IPS-18a (cell line): ENCODE measurements around the gene STIL.
"Not testable (repeated sequence)": the region's sequence is repeated elsewhere in the genome, so short reads cannot be mapped to it uniquely, and the experiment has no call there.

Experiments
- H3K27ac ChIP-seq: one replicate; pipeline ENCODE4 v1.5.1; 2013; ENCODE audit warnings: low read length
- H3K27me3 ChIP-seq: one replicate; pipeline ENCODE4 v1.6.1; 2013; ENCODE audit warnings: mild to moderate bottlenecking, low read length; ENCODE audit not compliant: control insufficient read depth, insufficient read depth
- H3K36me3 ChIP-seq: one replicate; pipeline ENCODE4 v1.6.1; 2013; ENCODE audit warnings: low read depth, low read length; ENCODE audit not compliant: control insufficient read depth
- H3K4me1 ChIP-seq: one replicate; pipeline ENCODE4 v1.6.1; 2013; ENCODE audit warnings: low read depth, low read length; ENCODE audit not compliant: control insufficient read depth
- H3K4me3 ChIP-seq: one replicate; pipeline ENCODE4 v1.5.1; 2013; ENCODE audit warnings: low read length
- H3K9ac ChIP-seq: one replicate; pipeline ENCODE4 v1.6.1; 2013; ENCODE audit warnings: mild to moderate bottlenecking, low read length, moderate library complexity
- H3K9me3 ChIP-seq: one replicate; pipeline ENCODE4 v1.6.1; 2013; ENCODE audit warnings: low read depth, low read length; ENCODE audit not compliant: control insufficient read depth

Gene STIL

DNA sequence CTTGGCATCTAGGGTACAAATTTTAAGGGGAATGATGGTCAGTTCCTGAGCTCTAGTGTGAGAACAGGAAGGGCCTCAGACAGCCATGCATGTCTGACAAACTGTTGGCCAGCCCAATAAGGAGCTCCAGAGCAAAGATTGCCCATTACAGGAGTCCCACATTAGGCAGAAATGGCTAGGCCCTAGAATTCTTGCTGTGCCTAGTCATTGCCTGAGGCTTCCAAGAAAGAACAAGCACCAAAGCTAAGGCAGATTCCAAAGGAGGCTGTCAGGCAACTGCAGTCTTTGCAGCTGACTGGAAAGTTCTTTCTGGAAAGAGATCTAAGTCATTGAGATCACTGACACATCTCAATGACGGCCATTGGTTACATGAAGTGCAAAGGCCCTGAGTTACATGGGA is 3.9 kb upstream of the STIL start:
- Histone ChIP-seq H3K36me3 (no peaks in the 10 kb centered on the region), H3K4me3 (no peak overlapping the region), H3K27ac (no peak overlapping the region), H3K9ac (no peak overlapping the region), H3K9me3 (no peaks in the 10 kb centered on the region), H3K4me1 (peaks cover under 1% of the 10 kb centered on the region), H3K27me3 (no peaks in the 10 kb centered on the region)

- Histone ChIP-seq H3K36me3 (peaks cover 28% of the 10 kb centered on the region), H3K27ac (no peak overlapping the region), H3K27me3 (no peaks in the 10 kb centered on the region), H3K4me1 (peaks cover 5% of the 10 kb centered on the region), H3K9ac (no peak overlapping the region), H3K9me3 (no peaks in the 10 kb centered on the region), H3K4me3 (no peak overlapping the region)
Observed at GRCh38 chr1:47309427-47309826, 4.5 kb downstream of the STIL start.

GRCh38 chr1:47302472-47302871 is 11.5 kb downstream of the STIL start:
- H3K27me3 ChIP-seq = no peaks in the 10 kb centered on the region
- H3K36me3 ChIP-seq = peaks cover 63% of the 10 kb centered on the region
- no peaks in the 10 kb centered on the region for H3K9me3 ChIP-seq
- H3K27ac ChIP-seq = no peak overlapping the region
- H3K4me3 ChIP-seq = no peak overlapping the region
- H3K9ac ChIP-seq = no peak overlapping the region
- H3K4me1 ChIP-seq = no peaks in the 10 kb centered on the region

- Histone ChIP-seq H3K4me1 (no peaks in the 10 kb centered on the region), H3K27ac (no peak overlapping the region), H3K4me3 (no peak overlapping the region), H3K27me3 (no peaks in the 10 kb centered on the region), H3K36me3 (peaks cover 66% of the 10 kb centered on the region), H3K9me3 (no peaks in the 10 kb centered on the region), H3K9ac (no peak overlapping the region)
Observed at GRCh38 chr1:47298025-47298699, 15.8 kb downstream of the STIL start.

GRCh38 chr1:47295579-47295978 is 18.4 kb downstream of the STIL start:
- no peaks in the 10 kb centered on the region for H3K9me3 ChIP-seq
- H3K4me1 ChIP-seq = no peaks in the 10 kb centered on the region
- H3K36me3 ChIP-seq = peaks cover 58% of the 10 kb centered on the region
- no peak overlapping the region for H3K9ac ChIP-seq
- H3K4me3 ChIP-seq = no peak overlapping the region
- no peaks in the 10 kb centered on the region for H3K27me3 ChIP-seq
- no peak overlapping the region for H3K27ac ChIP-seq

- not testable (repeated sequence) for H3K27me3 ChIP-seq, H3K4me3 ChIP-seq, H3K27ac ChIP-seq, H3K9me3 ChIP-seq, H3K4me1 ChIP-seq, H3K9ac ChIP-seq
- H3K36me3 ChIP-seq = peaks cover 56% of the 10 kb centered on the region
Observed at GRCh38 chr1:47294863-47295262, 19.1 kb downstream of the STIL start.

DNA sequence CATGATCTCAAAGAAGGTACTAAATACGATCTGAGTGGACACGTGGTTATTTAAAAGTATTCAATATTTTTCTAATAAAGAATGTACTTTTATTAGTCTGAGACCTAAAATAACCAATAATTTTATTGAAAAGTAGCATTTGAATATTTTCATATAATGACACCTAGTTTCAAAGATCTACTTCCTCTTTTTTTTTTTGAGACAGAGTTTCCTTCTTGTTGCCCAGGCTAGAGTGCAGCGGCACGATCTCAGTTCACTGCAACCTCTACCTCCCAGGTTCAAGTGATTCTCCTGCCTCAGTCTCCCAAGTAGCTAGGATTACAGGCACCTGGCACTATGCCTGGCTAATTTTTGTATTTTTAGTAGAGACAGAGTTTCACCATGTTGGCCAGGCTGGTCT is 25.8 kb downstream of the STIL start:
- H3K9ac ChIP-seq, H3K27me3 ChIP-seq, H3K9me3 ChIP-seq, H3K27ac ChIP-seq, H3K4me1 ChIP-seq, H3K4me3 ChIP-seq: not testable (repeated sequence)
- H3K36me3 ChIP-seq = peaks cover 46% of the 10 kb centered on the region

DNA sequence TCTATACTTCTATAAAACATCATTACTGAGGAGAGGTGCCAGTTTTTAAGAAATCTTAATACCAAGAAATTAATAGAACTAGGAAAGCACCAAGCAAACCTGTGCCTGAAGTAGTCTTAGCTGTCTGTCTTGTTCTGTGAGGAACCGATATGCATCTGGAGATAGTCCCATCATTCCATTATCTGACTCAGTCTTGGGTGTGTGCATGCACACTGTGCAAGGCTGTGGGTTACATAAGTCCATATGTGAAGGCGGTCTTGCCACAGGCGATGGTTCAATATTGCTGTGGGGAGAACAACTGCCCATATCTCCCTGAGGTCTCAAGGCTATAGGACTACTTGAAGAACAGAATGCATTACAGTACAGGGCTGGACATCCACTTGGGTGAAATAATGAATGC is 33.8 kb downstream of the STIL start:
- Histone ChIP-seq H3K9me3 (no peaks in the 10 kb centered on the region), H3K27ac (no peak overlapping the region), H3K27me3 (no peaks in the 10 kb centered on the region), H3K36me3 (peaks cover 60% of the 10 kb centered on the region), H3K4me1 (no peaks in the 10 kb centered on the region), H3K4me3 (no peak overlapping the region), H3K9ac (no peak overlapping the region)

DNA sequence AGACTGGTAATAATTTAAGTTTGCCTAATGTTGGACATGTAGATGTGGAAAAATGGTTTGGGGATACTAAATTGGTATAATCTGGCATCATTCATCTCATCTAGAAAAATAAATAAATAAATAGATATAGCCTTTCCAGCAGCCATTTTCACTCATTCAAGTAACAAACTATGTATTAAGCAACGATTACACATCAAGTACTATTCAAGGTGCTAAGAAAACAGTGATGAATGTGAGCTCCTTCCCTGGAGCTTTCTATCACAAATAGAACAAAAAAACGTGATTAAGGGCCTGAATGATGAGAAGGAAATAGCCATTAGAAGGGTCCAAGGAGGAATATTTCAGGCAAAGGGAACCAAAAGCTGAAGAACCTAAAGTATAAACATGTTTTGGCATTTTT is 37.1 kb downstream of the STIL start:
- peaks cover 50% of the 10 kb centered on the region for H3K36me3 ChIP-seq
- no peaks in the 10 kb centered on the region for H3K27me3 ChIP-seq
- H3K9me3 ChIP-seq = no peaks in the 10 kb centered on the region
- H3K4me3 ChIP-seq = no peak overlapping the region
- H3K27ac ChIP-seq = no peak overlapping the region
- H3K4me1 ChIP-seq = no peaks in the 10 kb centered on the region
- no peak overlapping the region for H3K9ac ChIP-seq

DNA sequence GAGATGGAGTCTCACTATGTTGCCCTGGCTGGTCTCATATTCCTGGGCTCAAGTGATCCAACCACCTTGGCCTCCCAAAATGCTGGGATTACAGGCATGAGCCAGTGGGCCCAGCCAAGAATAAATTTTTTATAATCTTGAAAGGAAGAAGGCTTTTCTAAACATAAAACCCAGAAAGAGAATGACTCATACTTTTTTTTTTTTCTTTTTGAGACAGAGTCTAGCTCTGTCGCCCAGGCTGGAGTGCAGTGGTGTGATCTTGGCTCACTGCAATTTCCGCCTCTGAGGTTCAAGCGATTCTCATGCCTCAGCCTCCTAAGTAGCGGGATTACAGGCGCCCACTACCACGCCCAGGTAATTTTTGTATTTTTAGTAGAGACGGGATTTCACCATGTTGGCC is 38.1 kb downstream of the STIL start:
- peaks cover 43% of the 10 kb centered on the region for H3K36me3 ChIP-seq
- H3K27ac ChIP-seq = not testable (repeated sequence)

DNA sequence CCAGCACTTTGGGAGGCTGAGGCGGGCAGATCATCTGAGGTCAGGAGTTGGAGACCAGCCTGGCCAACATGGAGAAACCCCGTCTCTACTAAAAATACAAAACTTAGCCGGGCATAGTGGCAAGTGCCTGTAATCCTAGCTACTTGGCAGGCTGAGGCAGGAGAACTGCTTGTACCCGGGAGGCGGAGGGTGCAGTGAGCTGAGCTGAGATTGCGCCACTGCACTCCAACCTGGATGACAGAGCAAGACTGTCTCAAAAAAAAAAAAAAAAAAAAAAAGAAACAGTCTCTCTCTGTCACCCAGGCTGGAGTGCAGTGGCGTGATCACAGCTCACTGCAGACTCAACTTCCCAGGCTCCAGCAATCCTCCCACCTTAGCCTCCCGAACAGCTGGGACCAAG is 48.4 kb downstream of the STIL start:
- H3K4me3 ChIP-seq, H3K27ac ChIP-seq, H3K27me3 ChIP-seq, H3K9ac ChIP-seq, H3K9me3 ChIP-seq, H3K4me1 ChIP-seq: not testable (repeated sequence)
- H3K36me3 ChIP-seq = peaks cover 41% of the 10 kb centered on the region

More for the DNA sequence above, 38.1 kb downstream of the STIL start:
- not testable (repeated sequence) for H3K9ac ChIP-seq, H3K9me3 ChIP-seq, H3K4me3 ChIP-seq, H3K27me3 ChIP-seq, H3K4me1 ChIP-seq

- H3K4me3 ChIP-seq = no peak overlapping the region
- H3K4me1 ChIP-seq = no peaks in the 10 kb centered on the region
- no peaks in the 10 kb centered on the region for H3K9me3 ChIP-seq
- no peak overlapping the region for H3K9ac ChIP-seq
- H3K27ac ChIP-seq = no peak overlapping the region
- no peaks in the 10 kb centered on the region for H3K27me3 ChIP-seq
- H3K36me3 ChIP-seq = peaks cover 44% of the 10 kb centered on the region
Observed at GRCh38 chr1:47262787-47263413, 51.0 kb downstream of the STIL start.
